ENCODE data around the gene DOCK9.

Gene DOCK9

GRCh38 chr13:98941126-98941525 lies 36.7 kb downstream of the DOCK9 start:
- DNase-seq (ENCODE audit: low read depth): no peak
- in situ Hi-C loops (cut with HindIII; ENCODE audit: low sequenced_read_pairs): no loop called here
- H3K4me3 ChIP-seq (ENCODE audit: low read depth, low read length): no peak overlapping the region
- TF ChIP-seq CTCF (IDR thresholded peaks at IDR 0.05; ENCODE audit: low read depth, low read length, missing control alignments): no peak

GRCh38 chr13:98940325-98941001 lies 37.4 kb downstream of the DOCK9 start:
- TF ChIP-seq CTCF (IDR thresholded peaks at IDR 0.05; ENCODE audit: low read depth, low read length, missing control alignments): no peak
- DNase-seq (ENCODE audit: low read depth): no peak
- no peak overlapping the region for H3K4me3 ChIP-seq (ENCODE audit: low read depth, low read length)
- in situ Hi-C loops (cut with HindIII; ENCODE audit: low sequenced_read_pairs): no loop called here

- in situ Hi-C loops (cut with HindIII; ENCODE audit: low sequenced_read_pairs): no loop called here
- no peak for TF ChIP-seq CTCF (IDR thresholded peaks at IDR 0.05; ENCODE audit: low read depth, low read length, missing control alignments)
- no peak for DNase-seq (ENCODE audit: low read depth)
- no peak overlapping the region for H3K4me3 ChIP-seq (ENCODE audit: low read depth, low read length)
Measured at GRCh38 chr13:98939660-98940191, 38.1 kb downstream of the DOCK9 start.

GRCh38 chr13:98938801-98939200 lies 39.1 kb downstream of the DOCK9 start:
- in situ Hi-C loops (cut with HindIII; ENCODE audit: low sequenced_read_pairs): no loop called here
- DNase-seq (ENCODE audit: low read depth): no peak
- TF ChIP-seq CTCF (IDR thresholded peaks at IDR 0.05; ENCODE audit: low read depth, low read length, missing control alignments): no peak
- no peak overlapping the region for H3K4me3 ChIP-seq (ENCODE audit: low read depth, low read length)

GRCh38 chr13:98937911-98938381 lies 39.9 kb downstream of the DOCK9 start:
- no peak for TF ChIP-seq CTCF (IDR thresholded peaks at IDR 0.05; ENCODE audit: low read depth, low read length, missing control alignments)
- peak; percentile 83 for DNase-seq (ENCODE audit: low read depth)
- no peak overlapping the region for H3K4me3 ChIP-seq (ENCODE audit: low read depth, low read length)
- in situ Hi-C loops (cut with HindIII; ENCODE audit: low sequenced_read_pairs): no loop called here

- in situ Hi-C loops (cut with HindIII; ENCODE audit: low sequenced_read_pairs): no loop called here
- no peak overlapping the region for H3K4me3 ChIP-seq (ENCODE audit: low read depth, low read length)
- TF ChIP-seq CTCF (IDR thresholded peaks at IDR 0.05; ENCODE audit: low read depth, low read length, missing control alignments): no peak
- DNase-seq (ENCODE audit: low read depth): no peak
Measured at GRCh38 chr13:98934243-98934642, 43.6 kb downstream of the DOCK9 start.

Measured in astrocyte of the cerebellum (primary cell).